Mesothelial cell of epicardium (in vitro differentiated cells): ENCODE data around the gene ELAVL2. TPM values are rescaled to one million over a fixed set of nuclear protein-coding genes. Genes with fewer than 3 reads are reported as not detected.

Experiments used
- DNase-seq, 2 experiments: peaks; one replicate each; pipeline ENCODE4 v3.0.0; 2021; ENCODE audit warnings: low spot score in 2 of 2; ENCODE audit not compliant: unreplicated experiment in 2 of 2
- H3K27ac Mint-ChIP-seq: 2 replicates; pipeline ENCODE4 v1.8.0; 2021; ENCODE audit warnings: mixed read lengths
- H3K27me3 Mint-ChIP-seq: 2 replicates; pipeline ENCODE4 v1.8.0; 2021; ENCODE audit warnings: low read depth, mixed read lengths
- H3K36me3 Mint-ChIP-seq: 2 replicates; pipeline ENCODE4 v1.8.0; 2021; ENCODE audit warnings: mixed read lengths
- H3K4me1 Mint-ChIP-seq: 2 replicates; pipeline ENCODE4 v1.8.0; 2021; ENCODE audit warnings: mixed read lengths
- H3K4me3 Mint-ChIP-seq: 2 replicates; pipeline ENCODE4 v1.8.0; 2021; ENCODE audit warnings: mild to moderate bottlenecking, moderate library complexity, mixed read lengths
- H3K9me3 Mint-ChIP-seq: 2 replicates; pipeline ENCODE4 v1.8.0; 2021; ENCODE audit warnings: mixed read lengths
- total RNA-seq: library from RNA; stranded (reverse); gene quantifications from 3 replicates; pipeline ENCODE4 v1.2.1, GENCODE V29; 2021
- TF ChIP-seq, protein P1 (sequence below): fragments of 200-600 bp; sonication (generic); IDR thresholded peaks from one replicate; pipeline ENCODE4 v1.5.0; 2021; ENCODE audit warnings: antibody characterized with exemption; ENCODE audit not compliant: unreplicated experiment

Gene ELAVL2
- total RNA-seq, 1 donor from 2014 or later: 1.4 TPM

DNA sequence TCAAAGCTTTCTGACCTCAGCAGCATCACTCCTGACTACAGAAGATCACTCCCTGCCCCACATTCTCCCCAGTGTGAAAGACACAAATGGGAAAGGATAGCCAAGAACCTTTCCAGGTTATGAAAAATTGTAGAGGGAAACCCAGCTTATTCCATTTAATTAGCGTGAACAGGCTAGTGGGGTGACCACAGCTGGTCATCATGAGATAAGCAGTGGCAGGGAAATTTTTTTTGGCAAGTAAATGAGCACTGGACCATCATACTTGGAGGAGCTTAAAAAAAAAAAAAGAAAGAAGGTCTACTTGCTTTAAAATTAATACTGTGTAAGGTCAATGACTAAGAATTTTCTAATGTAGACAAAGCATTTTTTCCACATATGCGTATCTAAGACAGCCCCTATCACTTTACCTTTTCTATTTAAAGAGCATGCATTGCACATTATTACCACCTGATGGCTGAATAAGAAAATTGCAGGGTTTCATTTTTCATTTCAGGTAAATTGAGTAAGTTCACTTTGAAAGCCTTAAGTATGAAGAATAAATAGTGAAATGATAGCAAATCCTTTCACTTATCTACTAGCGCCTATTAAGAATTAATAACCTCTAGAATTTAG is 123.6 kb downstream of the ELAVL2 start:
- H3K4me1 Mint-ChIP-seq: peaks cover 21% of the 10 kb centered on the region

DNA sequence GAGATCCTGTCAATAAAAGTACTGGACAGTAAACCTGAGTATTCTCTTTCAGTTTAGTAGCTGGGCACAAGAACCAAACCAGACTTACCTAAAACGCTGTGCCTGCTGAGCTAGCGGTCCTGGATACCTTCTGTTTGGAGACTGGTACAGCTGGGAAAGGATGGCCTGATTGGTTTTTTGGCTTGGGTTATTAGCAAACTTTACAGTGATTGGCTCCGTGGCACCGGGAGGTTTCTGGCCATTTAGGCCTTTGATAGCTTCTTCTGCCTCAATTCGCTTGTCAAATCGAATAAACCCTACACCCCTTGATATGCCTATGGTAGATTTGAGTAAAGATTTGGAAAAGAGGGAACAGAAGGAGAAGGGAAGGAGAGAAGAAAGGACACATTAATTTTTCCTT is 124.7 kb downstream of the ELAVL2 start:
- TF ChIP-seq, protein P1, sequence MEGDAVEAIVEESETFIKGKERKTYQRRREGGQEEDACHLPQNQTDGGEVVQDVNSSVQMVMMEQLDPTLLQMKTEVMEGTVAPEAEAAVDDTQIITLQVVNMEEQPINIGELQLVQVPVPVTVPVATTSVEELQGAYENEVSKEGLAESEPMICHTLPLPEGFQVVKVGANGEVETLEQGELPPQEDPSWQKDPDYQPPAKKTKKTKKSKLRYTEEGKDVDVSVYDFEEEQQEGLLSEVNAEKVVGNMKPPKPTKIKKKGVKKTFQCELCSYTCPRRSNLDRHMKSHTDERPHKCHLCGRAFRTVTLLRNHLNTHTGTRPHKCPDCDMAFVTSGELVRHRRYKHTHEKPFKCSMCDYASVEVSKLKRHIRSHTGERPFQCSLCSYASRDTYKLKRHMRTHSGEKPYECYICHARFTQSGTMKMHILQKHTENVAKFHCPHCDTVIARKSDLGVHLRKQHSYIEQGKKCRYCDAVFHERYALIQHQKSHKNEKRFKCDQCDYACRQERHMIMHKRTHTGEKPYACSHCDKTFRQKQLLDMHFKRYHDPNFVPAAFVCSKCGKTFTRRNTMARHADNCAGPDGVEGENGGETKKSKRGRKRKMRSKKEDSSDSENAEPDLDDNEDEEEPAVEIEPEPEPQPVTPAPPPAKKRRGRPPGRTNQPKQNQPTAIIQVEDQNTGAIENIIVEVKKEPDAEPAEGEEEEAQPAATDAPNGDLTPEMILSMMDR: no peak
- Mint-ChIP-seq H3K4me3 (no peak overlapping the region), H3K36me3 (no peaks in the 10 kb centered on the region), H3K9me3 (no peaks in the 10 kb centered on the region), H3K27me3 (no peaks in the 10 kb centered on the region), H3K4me1 (peaks cover 21% of the 10 kb centered on the region), H3K27ac (no peak overlapping the region)
- DNase-seq: no peak

More for the DNA sequence above, 123.6 kb downstream of the ELAVL2 start:
- Mint-ChIP-seq H3K9me3 (no peaks in the 10 kb centered on the region), H3K4me3 (no peak overlapping the region), H3K36me3 (no peaks in the 10 kb centered on the region), H3K27me3 (no peaks in the 10 kb centered on the region), H3K27ac (no peak overlapping the region)
- TF ChIP-seq, protein P1: no peak
- no peak for DNase-seq

DNA sequence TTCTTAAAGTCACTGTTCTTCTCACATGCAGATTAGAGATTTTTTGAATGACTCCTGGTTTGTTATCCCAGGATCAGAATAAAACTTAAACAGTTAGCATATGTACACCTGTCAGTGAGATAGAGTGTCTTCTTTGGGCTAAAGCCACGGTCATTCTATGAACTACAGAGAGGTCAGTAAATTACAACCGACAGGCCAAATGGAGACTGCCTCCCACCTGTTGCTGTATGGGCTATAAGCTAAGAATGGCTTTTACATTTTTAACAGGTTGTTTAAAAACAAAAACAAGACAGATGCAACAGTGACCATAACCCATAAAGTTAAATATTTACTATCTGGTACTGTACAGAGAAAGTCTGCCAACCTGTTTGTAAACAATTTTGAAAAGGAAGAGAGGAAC is 125.7 kb downstream of the ELAVL2 start:
- no peaks in the 10 kb centered on the region for H3K9me3 Mint-ChIP-seq
- TF ChIP-seq, protein P1: no peak
- H3K36me3 Mint-ChIP-seq: no peaks in the 10 kb centered on the region
- no peak overlapping the region for H3K4me3 Mint-ChIP-seq
- H3K4me1 Mint-ChIP-seq: peaks cover 21% of the 10 kb centered on the region
- no peaks in the 10 kb centered on the region for H3K27me3 Mint-ChIP-seq
- no peak for DNase-seq
- H3K27ac Mint-ChIP-seq: no peak overlapping the region

DNA sequence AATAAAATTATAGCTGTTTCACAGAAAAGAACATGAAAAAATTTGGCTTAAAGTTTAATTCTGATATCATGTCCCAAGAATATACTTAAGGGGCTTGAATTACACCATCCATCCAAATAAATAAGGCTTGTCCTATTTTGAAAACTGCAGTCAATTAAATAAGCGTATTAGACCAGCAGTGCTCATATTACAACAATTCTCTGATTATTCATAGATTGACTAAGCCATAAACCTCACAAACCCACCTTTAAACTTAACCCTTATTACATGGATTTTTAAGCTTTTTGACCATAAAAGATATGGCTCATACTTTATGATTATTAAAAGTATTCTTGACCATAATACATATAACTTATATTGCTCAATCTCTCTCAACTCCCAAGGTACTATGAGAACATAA is 127.9 kb downstream of the ELAVL2 start:
- Mint-ChIP-seq H3K9me3 (no peaks in the 10 kb centered on the region), H3K4me3 (no peak overlapping the region), H3K27ac (no peak overlapping the region)

DNA sequence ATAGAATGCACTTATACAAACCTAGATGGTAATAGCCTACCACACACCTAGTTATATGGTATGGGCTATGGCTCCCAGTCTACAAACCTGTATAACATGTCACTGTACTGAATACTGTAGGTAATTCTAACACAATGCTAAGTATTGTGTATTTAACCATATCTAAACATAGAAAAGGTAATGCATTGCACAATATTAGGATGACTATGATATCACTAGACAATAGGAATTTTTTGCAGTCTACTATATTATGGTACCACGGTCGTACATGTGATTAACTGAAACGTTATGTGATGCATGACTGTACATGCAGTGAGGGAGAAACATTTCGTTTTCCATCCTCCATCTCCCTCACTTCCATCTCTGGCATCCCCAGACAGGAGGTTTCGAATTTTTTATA is 130.5 kb downstream of the ELAVL2 start:
- Mint-ChIP-seq H3K27ac (no peak overlapping the region), H3K36me3 (no peaks in the 10 kb centered on the region), H3K9me3 (no peaks in the 10 kb centered on the region), H3K27me3 (no peaks in the 10 kb centered on the region), H3K4me3 (no peak overlapping the region), H3K4me1 (peaks cover 26% of the 10 kb centered on the region)
- no peak for DNase-seq
- TF ChIP-seq, protein P1: no peak

More for the DNA sequence above, 127.9 kb downstream of the ELAVL2 start:
- no peak for DNase-seq
- Mint-ChIP-seq H3K36me3 (no peaks in the 10 kb centered on the region), H3K4me1 (peaks cover 21% of the 10 kb centered on the region), H3K27me3 (no peaks in the 10 kb centered on the region)
- TF ChIP-seq, protein P1: no peak

DNA sequence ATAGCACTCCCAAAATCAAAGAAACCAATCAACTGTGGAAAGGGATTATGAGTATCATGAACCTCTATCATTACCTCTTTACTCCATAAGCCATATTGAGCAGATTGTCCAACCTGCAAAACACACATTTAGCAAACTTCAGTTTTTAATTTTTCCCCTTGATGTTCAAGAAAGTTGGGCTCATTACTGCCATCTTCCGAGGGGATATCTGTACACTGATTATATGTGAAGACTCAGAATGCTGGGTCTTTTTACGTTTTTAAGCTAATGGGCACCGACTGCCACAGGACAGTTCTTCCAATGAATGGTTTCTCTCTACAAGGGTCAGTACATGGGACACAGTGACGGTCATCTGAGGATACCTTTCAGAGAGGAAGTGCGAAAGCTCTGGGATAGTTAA is 132.7 kb downstream of the ELAVL2 start:
- Mint-ChIP-seq H3K36me3 (no peaks in the 10 kb centered on the region), H3K4me3 (no peak overlapping the region), H3K27ac (no peak overlapping the region), H3K4me1 (peaks cover 6% of the 10 kb centered on the region), H3K9me3 (no peaks in the 10 kb centered on the region), H3K27me3 (no peaks in the 10 kb centered on the region)
- TF ChIP-seq, protein P1: no peak
- DNase-seq: no peak
